ACC112 (cell line): ENCODE results near the gene LACC1.

Experiments used
- H2AFZ ChIP-seq: fragments of 200-600 bp; sonication (generic); one replicate; pipeline ENCODE4 v1.6.0; 2017; ENCODE audit warnings: antibody characterized with exemption, low read length; ENCODE audit not compliant: unreplicated experiment
- H3K27ac ChIP-seq: fragments of 200-600 bp; sonication (generic); 2 replicates; pipeline ENCODE4 v1.5.1; 2014; ENCODE audit warnings: low read depth, mild to moderate bottlenecking, antibody characterized with exemption, low read length, moderate library complexity
- H3K27me3 ChIP-seq: fragments of 200-600 bp; sonication (generic); 2 replicates; pipeline ENCODE4 v1.6.1; 2014; ENCODE audit warnings: mild to moderate bottlenecking, antibody characterized with exemption, low read length, moderate library complexity, mixed read lengths; ENCODE audit not compliant: insufficient read depth
- H3K36me3 ChIP-seq: fragments of 200-600 bp; sonication (generic); 2 replicates; pipeline ENCODE4 v1.6.1; 2016; ENCODE audit warnings: mild to moderate bottlenecking, antibody characterized with exemption, low read length, moderate library complexity, mixed read lengths; ENCODE audit not compliant: insufficient read depth
- H3K4me1 ChIP-seq: fragments of 200-600 bp; sonication (generic); one replicate; pipeline ENCODE4 v1.6.1; 2016; ENCODE audit warnings: low read length, mixed read lengths; ENCODE audit not compliant: insufficient read depth, unreplicated experiment, control insufficient read depth
- H3K4me3 ChIP-seq: fragments of 200-600 bp; sonication (generic); 2 replicates; pipeline ENCODE4 v1.5.1; 2014; ENCODE audit warnings: mild to moderate bottlenecking, low read depth, low read length
- H3K79me2 ChIP-seq: fragments of 200-600 bp; sonication (generic); one replicate; pipeline ENCODE4 v1.6.0; 2016; ENCODE audit warnings: low read length; ENCODE audit not compliant: control insufficient read depth, unreplicated experiment, insufficient read depth

Gene LACC1

GRCh38 chr13:43865892-43866291 lies 13.8 kb upstream of the LACC1 start:
- no peaks in the 10 kb centered on the region for H3K27me3 ChIP-seq
- H2AFZ ChIP-seq: no peak overlapping the region
- H3K79me2 ChIP-seq: no peaks in the 10 kb centered on the region
- H3K4me1 ChIP-seq: peaks cover 13% of the 10 kb centered on the region
- H3K27ac ChIP-seq: peak overlapping the region; percentile 81
- H3K4me3 ChIP-seq: no peak overlapping the region
- peaks cover 3% of the 10 kb centered on the region; the same call in 1 of the 2 replicates for H3K36me3 ChIP-seq

- Histone ChIP-seq H3K79me2 (no peaks in the 10 kb centered on the region), H2AFZ (no peak overlapping the region), H3K27ac (no peak overlapping the region), H3K4me1 (no peaks in the 10 kb centered on the region), H3K36me3 (peaks cover 5% of the 10 kb centered on the region), H3K27me3 (no peaks in the 10 kb centered on the region), H3K4me3 (no peak overlapping the region)
Observed at GRCh38 chr13:43872181-43872580, 7.5 kb upstream of the LACC1 start.

GRCh38 chr13:43874504-43875092 lies 5.1 kb upstream of the LACC1 start:
- Histone ChIP-seq H3K36me3 (peaks cover 5% of the 10 kb centered on the region; the same call in 1 of the 2 replicates), H2AFZ (no peak overlapping the region), H3K4me1 (peaks cover 15% of the 10 kb centered on the region), H3K27ac (no peak overlapping the region), H3K4me3 (no peak overlapping the region), H3K27me3 (no peaks in the 10 kb centered on the region), H3K79me2 (peaks cover 12% of the 10 kb centered on the region)

DNA sequence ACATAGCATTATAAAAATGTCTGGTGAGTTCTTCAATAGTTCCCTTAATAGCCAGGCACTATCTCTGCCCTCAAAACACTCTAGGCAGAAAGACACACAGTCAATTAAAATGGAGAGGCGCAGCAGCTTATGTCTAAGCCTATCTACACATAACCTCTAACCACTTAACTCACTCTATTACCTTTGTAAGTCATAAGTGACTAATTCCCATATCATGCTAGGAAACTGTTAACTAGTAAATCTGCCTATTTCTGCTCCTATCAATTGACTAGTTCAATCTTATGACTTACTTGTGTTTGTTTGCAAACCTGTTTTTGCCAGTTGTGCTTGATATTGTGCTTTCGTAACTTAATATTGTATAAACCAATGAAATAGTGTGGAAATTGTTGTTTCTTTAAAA lies 3.3 kb upstream of the LACC1 start:
- no peak overlapping the region for H3K4me3 ChIP-seq
- H2AFZ ChIP-seq: no peak overlapping the region
- H3K27me3 ChIP-seq: no peaks in the 10 kb centered on the region
- peaks cover 12% of the 10 kb centered on the region for H3K79me2 ChIP-seq
- H3K36me3 ChIP-seq: peaks cover 5% of the 10 kb centered on the region; the same call in 1 of the 2 replicates
- no peak overlapping the region for H3K27ac ChIP-seq
- peaks cover 18% of the 10 kb centered on the region for H3K4me1 ChIP-seq

GRCh38 chr13:43877326-43877725 lies 2.4 kb upstream of the LACC1 start:
- Histone ChIP-seq H3K4me1 (peaks cover 18% of the 10 kb centered on the region), H3K27me3 (no peaks in the 10 kb centered on the region), H3K27ac (no peak overlapping the region), H3K79me2 (peaks cover 12% of the 10 kb centered on the region), H2AFZ (no peak overlapping the region), H3K4me3 (no peak overlapping the region), H3K36me3 (peaks cover 5% of the 10 kb centered on the region; the same call in 1 of the 2 replicates)

GRCh38 chr13:43877766-43878165 lies 1.9 kb upstream of the LACC1 start:
- Histone ChIP-seq H3K27ac (no peak overlapping the region; the same call in 1 of the 2 replicates), H3K27me3 (no peaks in the 10 kb centered on the region), H3K79me2 (peaks cover 12% of the 10 kb centered on the region), H3K4me1 (peaks cover 18% of the 10 kb centered on the region), H2AFZ (no peak overlapping the region), H3K4me3 (peak overlapping the region; percentile 84), H3K36me3 (peaks cover 5% of the 10 kb centered on the region; the same call in 1 of the 2 replicates)

- peaks cover 12% of the 10 kb centered on the region for H3K79me2 ChIP-seq
- H3K36me3 ChIP-seq: peaks cover 4% of the 10 kb centered on the region; the same call in 1 of the 2 replicates
- peak within 1 kb of the TSS; percentile 84 for H3K4me3 ChIP-seq
- no peaks in the 10 kb centered on the region for H3K27me3 ChIP-seq
- peak within 1 kb of the TSS; percentile 84 for H3K27ac ChIP-seq
- peaks cover 18% of the 10 kb centered on the region for H3K4me1 ChIP-seq
- H2AFZ ChIP-seq: peak within 1 kb of the TSS; percentile 76
Observed at GRCh38 chr13:43878892-43879754, 581 bp upstream of the LACC1 start, which contains the start of gene CCDC122. TSS of gene CCDC122 (minus strand) at chr13:43879740. CDS start at chr13:43869376, 10,364 bp downstream.

DNA sequence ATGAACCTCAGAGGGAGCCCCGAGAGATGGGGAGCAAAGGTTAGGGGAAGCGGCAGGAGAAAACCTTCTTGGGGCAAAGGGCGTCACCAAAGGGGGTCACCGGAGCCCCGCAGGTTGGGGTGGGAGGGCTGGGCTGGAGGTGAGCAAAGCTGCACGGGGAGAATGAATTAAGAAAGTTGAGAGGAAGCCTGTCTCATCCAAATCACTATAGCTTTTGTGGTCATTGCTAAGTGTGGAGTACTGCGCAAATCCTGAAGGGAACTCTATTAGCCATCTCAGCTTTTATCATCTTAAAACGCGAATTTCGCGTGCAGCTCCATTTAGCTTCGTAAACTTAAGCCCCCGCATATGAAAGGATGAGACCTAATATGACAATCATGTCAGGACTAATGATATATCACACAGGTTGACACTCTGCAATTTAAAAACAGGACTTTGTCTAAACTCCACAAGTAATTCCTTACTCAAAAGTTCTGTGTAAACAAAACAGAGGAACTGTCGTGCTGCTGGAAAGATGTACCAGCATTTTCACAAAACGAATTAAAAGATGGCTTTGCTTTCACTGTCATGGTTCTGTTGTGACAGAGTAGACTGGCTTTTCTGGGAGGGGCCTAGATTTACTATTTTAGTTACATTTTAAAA lies 631 bp downstream of the LACC1 start:
- Histone ChIP-seq H3K27ac (no peak overlapping the region), H3K4me3 (peak overlapping the region; percentile 84)

DNA sequence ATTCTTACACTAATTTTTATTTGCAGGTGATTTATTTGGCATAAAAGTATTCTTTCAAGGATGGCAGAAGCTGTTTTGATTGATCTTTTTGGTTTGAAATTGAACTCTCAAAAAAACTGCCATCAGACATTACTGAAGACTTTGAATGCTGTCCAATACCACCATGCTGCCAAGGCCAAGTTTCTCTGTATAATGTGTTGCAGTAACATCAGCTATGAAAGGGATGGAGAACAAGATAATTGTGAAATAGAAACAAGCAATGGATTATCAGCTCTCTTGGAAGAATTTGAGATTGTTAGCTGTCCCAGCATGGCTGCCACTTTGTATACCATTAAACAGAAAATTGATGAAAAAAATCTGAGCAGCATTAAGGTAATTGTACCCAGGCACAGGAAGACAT lies 1.2 kb downstream of the LACC1 start:
- H3K27ac ChIP-seq: no peak overlapping the region
- no peaks in the 10 kb centered on the region for H3K27me3 ChIP-seq
- peaks cover 4% of the 10 kb centered on the region; the same call in 1 of the 2 replicates for H3K36me3 ChIP-seq
- peaks cover 12% of the 10 kb centered on the region for H3K79me2 ChIP-seq
- no peak overlapping the region for H3K4me3 ChIP-seq
- H3K4me1 ChIP-seq: peaks cover 18% of the 10 kb centered on the region
- no peak overlapping the region for H2AFZ ChIP-seq

More for the DNA sequence above, 631 bp downstream of the LACC1 start:
- Histone ChIP-seq H3K4me1 (peaks cover 18% of the 10 kb centered on the region), H2AFZ (no peak overlapping the region), H3K79me2 (peaks cover 12% of the 10 kb centered on the region), H3K36me3 (peaks cover 4% of the 10 kb centered on the region; the same call in 1 of the 2 replicates), H3K27me3 (no peaks in the 10 kb centered on the region)

DNA sequence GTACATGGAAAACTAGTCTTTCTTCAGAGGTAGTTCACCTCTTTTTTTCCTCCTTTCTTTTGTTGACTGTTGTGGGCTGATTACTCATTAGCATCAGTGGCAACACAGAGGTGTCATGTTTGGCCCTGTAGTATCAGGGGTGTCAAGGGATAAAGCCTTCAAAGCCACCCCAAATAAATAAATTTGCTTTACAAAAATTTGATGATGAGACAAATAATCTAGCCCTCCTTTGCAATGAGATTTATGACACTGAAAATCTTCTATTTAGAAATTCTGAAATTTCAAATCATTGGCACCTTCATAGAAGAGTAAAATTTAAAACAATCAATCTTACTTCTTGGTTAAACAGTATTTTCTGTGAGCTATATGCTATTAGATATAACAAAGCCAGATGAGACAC lies 1.9 kb downstream of the LACC1 start:
- peaks cover 4% of the 10 kb centered on the region; the same call in 1 of the 2 replicates for H3K36me3 ChIP-seq
- no peak overlapping the region for H3K4me3 ChIP-seq
- peaks cover 18% of the 10 kb centered on the region for H3K4me1 ChIP-seq
- peaks cover 12% of the 10 kb centered on the region for H3K79me2 ChIP-seq
- H2AFZ ChIP-seq: no peak overlapping the region
- no peaks in the 10 kb centered on the region for H3K27me3 ChIP-seq
- H3K27ac ChIP-seq: no peak overlapping the region
